Measurements from ENCODE around the gene BRD1.
A peak's percentile ranks its signal among the peaks of the same experiment; 100 is the strongest.

BRD1 gene

DNA sequence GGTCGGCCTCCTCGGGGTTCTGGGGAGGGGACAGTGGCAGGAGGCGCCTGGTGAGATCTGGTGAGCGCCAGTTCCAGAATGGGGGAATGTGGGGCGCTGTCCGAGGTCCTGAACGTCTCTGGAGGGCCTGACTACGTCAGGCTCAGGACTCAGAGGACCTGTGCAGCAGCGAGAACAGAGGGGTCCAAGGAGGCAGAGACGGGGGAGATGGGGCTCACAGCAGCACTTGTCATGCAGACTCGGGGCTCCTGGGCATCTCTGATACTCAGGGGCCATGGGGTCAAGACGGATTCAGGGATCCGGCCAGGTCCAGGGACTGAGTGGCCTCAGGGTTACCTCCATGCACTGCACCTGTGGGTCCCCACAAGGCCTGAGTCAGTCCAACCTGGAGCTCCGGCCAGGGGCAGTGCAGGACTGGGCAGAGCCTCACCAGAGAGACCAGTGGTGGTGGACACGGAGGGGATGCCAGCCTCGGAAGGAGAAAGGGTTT is 92.2 kb downstream of the BRD1 start:
- in situ Hi-C loops (cut with MboI; ENCODE audit: low pct_unique_long_range_greater_than_20kb, low sequenced_read_pairs, unreplicated experiment), result no loop called here
- peak; percentile 33 for DNase-seq (ENCODE audit: low spot score)
- TF ChIP-seq, protein P1, sequence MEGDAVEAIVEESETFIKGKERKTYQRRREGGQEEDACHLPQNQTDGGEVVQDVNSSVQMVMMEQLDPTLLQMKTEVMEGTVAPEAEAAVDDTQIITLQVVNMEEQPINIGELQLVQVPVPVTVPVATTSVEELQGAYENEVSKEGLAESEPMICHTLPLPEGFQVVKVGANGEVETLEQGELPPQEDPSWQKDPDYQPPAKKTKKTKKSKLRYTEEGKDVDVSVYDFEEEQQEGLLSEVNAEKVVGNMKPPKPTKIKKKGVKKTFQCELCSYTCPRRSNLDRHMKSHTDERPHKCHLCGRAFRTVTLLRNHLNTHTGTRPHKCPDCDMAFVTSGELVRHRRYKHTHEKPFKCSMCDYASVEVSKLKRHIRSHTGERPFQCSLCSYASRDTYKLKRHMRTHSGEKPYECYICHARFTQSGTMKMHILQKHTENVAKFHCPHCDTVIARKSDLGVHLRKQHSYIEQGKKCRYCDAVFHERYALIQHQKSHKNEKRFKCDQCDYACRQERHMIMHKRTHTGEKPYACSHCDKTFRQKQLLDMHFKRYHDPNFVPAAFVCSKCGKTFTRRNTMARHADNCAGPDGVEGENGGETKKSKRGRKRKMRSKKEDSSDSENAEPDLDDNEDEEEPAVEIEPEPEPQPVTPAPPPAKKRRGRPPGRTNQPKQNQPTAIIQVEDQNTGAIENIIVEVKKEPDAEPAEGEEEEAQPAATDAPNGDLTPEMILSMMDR (IDR thresholded peaks at IDR 0.05; ENCODE audit: extremely low read depth, insufficient read depth, missing control alignments), result no peak

DNA sequence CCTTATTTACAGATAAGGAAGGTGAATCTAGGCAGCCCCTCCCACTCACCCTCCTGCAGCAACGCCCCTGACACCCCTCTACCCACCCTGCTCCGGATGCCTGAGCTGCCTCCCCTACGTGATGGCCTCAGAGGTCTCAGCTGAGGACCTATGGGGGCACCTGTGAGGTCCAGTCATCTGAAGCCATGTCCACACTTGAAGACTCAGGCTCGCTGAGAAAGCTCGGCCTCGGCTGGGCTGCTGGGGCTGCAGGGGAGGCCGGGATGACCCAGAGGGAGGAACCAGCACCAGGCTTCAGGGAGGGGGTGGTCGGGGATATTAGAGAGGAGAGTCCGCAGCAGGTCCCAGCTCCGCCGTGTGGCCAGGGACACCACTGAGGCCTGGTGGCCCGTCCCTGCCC is 92.8 kb downstream of the BRD1 start:
- in situ Hi-C loops (cut with MboI; ENCODE audit: low pct_unique_long_range_greater_than_20kb, low sequenced_read_pairs, unreplicated experiment), result no loop called here
- TF ChIP-seq, protein P1 (IDR thresholded peaks at IDR 0.05; ENCODE audit: extremely low read depth, insufficient read depth, missing control alignments), result no peak
- DNase-seq (ENCODE audit: low spot score), result no peak

DNA sequence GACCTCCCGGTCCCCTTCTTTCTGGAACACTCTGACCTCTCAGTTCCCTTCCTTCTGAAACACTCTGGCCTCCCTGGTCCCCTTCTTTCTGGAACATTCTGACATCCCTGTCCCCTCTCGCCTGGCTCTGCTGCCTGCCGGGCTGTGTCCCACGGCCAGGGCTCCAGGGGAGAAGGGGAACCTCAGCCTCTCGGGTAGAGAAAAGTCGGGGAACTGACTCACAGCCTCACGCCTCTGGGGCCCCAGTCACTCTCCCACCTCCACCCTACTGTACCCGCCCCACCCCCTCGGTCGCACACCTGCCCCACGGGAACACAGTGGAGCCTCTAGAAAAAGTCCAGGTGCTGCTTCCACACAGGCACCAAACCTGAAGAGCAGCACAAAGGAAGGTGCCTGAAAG is 93.3 kb downstream of the BRD1 start:
- in situ Hi-C loops (cut with MboI; ENCODE audit: low pct_unique_long_range_greater_than_20kb, low sequenced_read_pairs, unreplicated experiment), result no loop called here
- TF ChIP-seq, protein P1 (IDR thresholded peaks at IDR 0.05; ENCODE audit: extremely low read depth, insufficient read depth, missing control alignments), result no peak
- no peak for DNase-seq (ENCODE audit: low spot score)

DNA sequence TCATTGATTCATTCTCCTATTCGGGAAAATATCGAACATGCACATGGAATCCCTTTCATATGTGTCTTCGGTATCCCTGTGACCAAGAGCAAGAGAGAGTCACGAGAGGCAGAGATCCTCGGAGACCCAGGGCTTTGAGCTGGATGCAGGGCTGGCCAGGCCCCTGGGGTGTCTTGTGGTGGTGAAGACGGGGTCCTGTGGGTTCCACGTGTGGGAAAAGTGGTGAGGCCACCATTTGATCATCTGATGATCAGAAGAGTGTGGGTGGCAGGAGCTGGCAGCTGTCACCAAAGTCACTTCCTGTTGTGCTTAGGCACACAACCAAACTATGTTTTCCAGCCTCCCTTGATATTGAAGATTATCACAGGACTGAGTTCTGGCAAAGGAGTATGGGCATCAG is 94.0 kb downstream of the BRD1 start:
- TF ChIP-seq, protein P1 (IDR thresholded peaks at IDR 0.05; ENCODE audit: extremely low read depth, insufficient read depth, missing control alignments), result no peak
- DNase-seq (ENCODE audit: low spot score), result no peak
- in situ Hi-C loops (cut with MboI; ENCODE audit: low pct_unique_long_range_greater_than_20kb, low sequenced_read_pairs, unreplicated experiment), result no loop called here

DNA sequence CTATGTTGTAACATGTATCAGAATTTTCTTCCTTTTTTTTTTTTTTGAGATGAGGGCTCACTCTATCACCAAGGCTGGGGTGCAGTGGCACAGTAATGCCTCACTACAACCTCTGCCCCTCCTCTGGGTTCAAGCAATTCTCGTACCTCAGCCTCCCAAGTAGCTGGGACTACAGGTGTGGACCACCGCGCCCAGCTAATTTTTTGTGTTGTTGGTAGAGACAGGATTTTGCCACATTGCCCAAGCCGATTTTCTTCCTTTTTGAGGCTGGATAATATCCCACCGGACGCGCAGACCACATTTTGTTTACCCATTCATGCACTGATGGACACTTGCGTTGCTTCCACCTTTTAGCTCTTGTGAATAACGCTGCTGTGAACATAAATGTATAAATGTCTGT is 97.0 kb downstream of the BRD1 start:
- in situ Hi-C loops (cut with MboI; ENCODE audit: low pct_unique_long_range_greater_than_20kb, low sequenced_read_pairs, unreplicated experiment), result no loop called here
- DNase-seq (ENCODE audit: low spot score), result no peak
- TF ChIP-seq, protein P1 (IDR thresholded peaks at IDR 0.05; ENCODE audit: extremely low read depth, insufficient read depth, missing control alignments), result no peak

DNA sequence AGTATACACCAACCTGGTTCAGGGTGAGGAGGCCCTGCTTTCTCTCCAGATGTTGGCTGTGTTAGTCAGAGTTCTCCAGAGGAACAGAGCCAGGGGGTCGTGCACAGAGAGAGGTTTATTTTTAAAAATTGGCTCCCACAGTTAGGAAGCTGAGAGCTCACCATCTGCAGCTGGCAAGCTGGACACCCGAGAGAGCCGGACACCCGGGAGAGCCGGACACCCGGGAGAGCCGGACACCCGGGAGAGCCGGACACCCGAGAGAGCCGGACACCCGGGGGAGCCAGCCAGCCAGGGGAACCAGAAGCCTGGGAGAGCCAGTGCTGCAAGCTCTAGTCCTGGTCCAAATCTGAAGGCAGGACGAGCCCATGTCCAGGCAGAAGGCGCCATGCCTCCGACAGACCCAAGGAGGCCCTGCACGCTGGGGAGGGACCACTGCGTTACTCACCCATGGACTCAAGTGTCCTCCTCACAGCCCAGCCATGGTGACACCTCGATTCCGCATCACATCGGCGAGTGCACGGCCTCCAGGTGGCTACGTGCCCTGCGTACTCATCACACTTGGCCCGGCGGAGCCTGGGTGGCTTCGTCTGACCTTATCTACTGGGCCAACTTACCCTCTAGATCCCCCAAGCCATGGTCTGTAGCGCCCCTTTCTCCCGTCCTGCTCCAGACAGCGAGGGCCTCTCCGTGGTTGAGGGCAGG is 99.0 kb downstream of the BRD1 start:
- in situ Hi-C loops (cut with MboI; ENCODE audit: low pct_unique_long_range_greater_than_20kb, low sequenced_read_pairs, unreplicated experiment), result no loop called here
- TF ChIP-seq, protein P1 (IDR thresholded peaks at IDR 0.05; ENCODE audit: extremely low read depth, insufficient read depth, missing control alignments), result no peak
- no peak for DNase-seq (ENCODE audit: low spot score)
